Pancreas (tissue), 10 donors: ENCODE data around the gene SMTNL2. TPM values are rescaled to one million over a fixed set of nuclear protein-coding genes. Genes with fewer than 3 reads are reported as not detected.
A peak's percentile ranks its signal among the peaks of the same experiment; 100 is the strongest.

ENCODE experiments used
- ATAC-seq, 4 donors: fragments of 200-7000 bp; cut with Tn5 transposase; one replicate each; pipeline versions ENCODE4 v1.8.0 to v1.9.1; 2020; ENCODE audit warnings: mild to moderate bottlenecking in 4 of 4, moderate library complexity in 4 of 4
- DNase-seq, 6 donors: peaks; one replicate each; pipeline ENCODE4 v3.0.0-alpha.2; 2020
- FAIRE-seq: peaks from 2 replicates; lab custom pipeline; 2012; peaks lifted over from hg19 to GRCh38; lab: Jason Lieb, UNC
- H3K27ac ChIP-seq, 4 donors: fragments of 200-600 bp; sonication (generic); 1 replicate in 3 of 4; 2 replicates in 1 of 4; pipeline versions ENCODE4 v1.5.0 to v1.8.0; 2020
- H3K27me3 ChIP-seq, 4 donors: fragments of 200-600 bp; one replicate each; pipeline ENCODE4 v1.8.0; 2021
- H3K36me3 ChIP-seq, 3 donors: fragments of 200-600 bp; sonication (generic) in 1 of 3; one replicate each; pipeline versions ENCODE4 v1.5.0 to v1.8.0; 2020 to 2021
- H3K4me1 ChIP-seq, 3 donors: fragments of 200-600 bp; one replicate each; pipeline ENCODE4 v1.8.0; 2021
- H3K4me3 ChIP-seq, 4 donors: fragments of 200-600 bp; sonication (generic) in 2 of 4; one replicate each; pipeline versions ENCODE4 v1.5.0 to v1.8.0; 2020 to 2021
- H3K9me3 ChIP-seq, 4 donors: fragments of 200-600 bp; one replicate each; pipeline ENCODE4 v1.8.0; 2021
- WGBS, 2 donors: extraction: QIAGEN DNeasy Blood & Tissue Kit; methylation state at CpG; one replicate each; pipeline ENCODE4 v1.1.7; 2013; 5-methylcytosine and 5-hydroxymethylcytosine counted together
- intact Hi-C, 3 donors: fragments of 100-400 bp; cut with DNase I; formaldehyde crosslinking; loops; one replicate each; pipeline versions ENCODE4 v1.11.1 to v1.14.2; 2022
- polyA plus RNA-seq, 2 donors: library from polyadenylated mRNA; stranded (reverse); fragments of 200-250 nt; gene quantifications; one replicate each; pipeline ENCODE4 v1.2.3, GENCODE V29; 2013
- total RNA-seq, 6 donors: library from RNA; stranded (reverse); fragmentation: NEBNext Ultra II Directional in 4 of 6; extraction: Animal tissue kit (Norgen Biotek cat#: 25700) in 4 of 6; gene quantifications; one replicate each; pipeline versions ENCODE4 v1.2.1 to v1.2.4, GENCODE V29; 2021 to 2023
- TF ChIP-seq, protein P1 (sequence below), 4 donors: fragments of 200-600 bp; sonication (generic) in 3 of 4; IDR thresholded peaks; one replicate each; pipeline versions ENCODE4 v1.5.0 to v1.8.0; 2021; ENCODE audit warnings: antibody characterized with exemption in 4 of 4
- donor health status: healthy with polysubstance abuse.
- donor health status: DM: no; HTN: no; CAD: no; lungs with moderate emphysema.
- donor health status: DM: no; HTN: no; CAD: no.
- donor health status: control.
- donor health status: control.
- donor health status: Bipolar disorder and iron deficiency.
- donor health status: DM: yes; HTN: yes; CAD: no.
- donor health status: DM: no; HTN: no; CAD: no.
- donor health status: DM: no; HTN: no; CAD: no.
- donor health status: DM: yes; HTN: yes; CAD: no.

Gene SMTNL2
- total and polyA plus RNA-seq, 8 donors = 0.09 to 0.59 (median 0.26) TPM; not detected in 2

DNA sequence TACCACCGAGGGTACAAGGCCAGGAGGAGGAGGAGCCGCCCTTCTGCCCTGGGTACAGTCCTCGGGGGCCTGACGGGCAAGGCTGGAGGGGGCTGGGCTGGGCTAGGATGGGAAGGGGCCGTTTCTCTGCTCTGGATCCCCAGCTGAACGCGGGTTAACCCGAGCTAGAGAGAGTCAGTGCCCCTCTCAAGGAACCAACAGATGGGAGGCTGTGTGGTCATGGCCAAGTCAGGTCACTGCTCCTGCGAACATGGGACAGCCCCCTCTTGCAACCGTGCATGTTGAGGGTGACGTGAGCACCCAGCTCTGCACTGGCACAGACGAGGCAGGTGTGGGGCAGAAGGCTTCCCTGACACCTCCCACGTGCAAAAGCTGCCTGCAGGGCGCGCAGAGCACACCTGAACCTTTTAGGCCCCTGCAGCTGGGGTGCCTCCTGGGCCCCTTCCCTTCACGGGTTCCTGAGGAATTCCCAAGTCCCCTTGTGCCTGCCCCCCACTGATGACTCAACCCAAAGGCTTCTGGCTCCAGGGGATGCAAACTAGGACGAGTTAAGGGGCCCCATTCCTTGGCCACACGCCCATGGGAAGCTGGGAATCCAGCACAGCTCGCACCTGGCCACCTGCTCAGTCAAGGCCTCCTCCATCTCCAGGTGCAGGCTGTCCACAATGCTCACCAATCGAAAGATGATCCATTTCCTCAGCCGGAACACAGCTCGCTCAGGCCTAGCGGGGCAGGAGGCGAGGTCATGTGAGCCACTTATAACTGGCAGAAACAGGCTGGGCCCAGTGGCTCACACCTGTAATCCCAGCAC lies 35.4 kb upstream of the SMTNL2 start:
- H3K4me3 ChIP-seq = no peak overlapping the region
- peaks cover 7 to 81% (median 70%) of the 10 kb centered on the region in 3 donors for H3K36me3 ChIP-seq

DNA sequence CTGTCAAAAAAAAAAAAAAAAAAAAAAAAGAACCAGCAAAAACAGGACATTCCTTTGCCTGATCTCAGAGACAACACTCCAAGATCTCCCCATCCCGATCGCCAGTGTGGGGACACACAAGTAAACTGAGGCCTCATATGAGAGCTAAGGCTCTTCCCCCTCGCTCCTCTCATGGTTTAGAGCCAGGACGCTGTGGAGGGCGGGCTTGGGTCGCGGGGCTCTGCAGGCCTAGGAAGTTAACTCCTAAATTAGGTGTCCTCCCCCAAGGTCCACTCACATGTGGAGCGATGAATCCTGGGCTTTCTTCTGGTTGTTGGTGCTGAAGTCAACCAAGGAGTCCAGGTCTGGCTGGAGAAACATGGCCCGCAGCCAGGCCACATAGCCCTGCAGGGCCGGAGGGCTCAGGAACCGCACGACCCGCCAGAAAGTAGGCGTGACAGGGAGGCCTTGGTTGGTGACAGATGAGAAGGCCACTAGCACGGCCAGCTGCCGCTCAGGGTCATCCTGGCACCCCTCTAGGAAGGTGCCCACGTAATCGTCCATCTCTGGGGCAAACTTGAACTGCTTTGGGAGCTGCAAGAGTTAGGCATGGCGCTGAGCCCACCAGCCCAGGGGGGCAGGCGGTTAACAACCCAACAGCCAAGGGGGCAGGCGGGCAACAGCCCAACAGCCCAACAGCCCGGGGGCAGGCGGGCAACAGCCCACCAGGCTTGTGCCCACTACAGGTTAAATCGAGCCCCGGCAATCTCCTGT lies 34.4 kb upstream of the SMTNL2 start:
- H3K27me3 ChIP-seq = no peaks in the 10 kb centered on the region
- WGBS, 2 donors = 86 to 88% methylated on average over 25 of the region's 25 CpGs
- TF ChIP-seq, protein P1, sequence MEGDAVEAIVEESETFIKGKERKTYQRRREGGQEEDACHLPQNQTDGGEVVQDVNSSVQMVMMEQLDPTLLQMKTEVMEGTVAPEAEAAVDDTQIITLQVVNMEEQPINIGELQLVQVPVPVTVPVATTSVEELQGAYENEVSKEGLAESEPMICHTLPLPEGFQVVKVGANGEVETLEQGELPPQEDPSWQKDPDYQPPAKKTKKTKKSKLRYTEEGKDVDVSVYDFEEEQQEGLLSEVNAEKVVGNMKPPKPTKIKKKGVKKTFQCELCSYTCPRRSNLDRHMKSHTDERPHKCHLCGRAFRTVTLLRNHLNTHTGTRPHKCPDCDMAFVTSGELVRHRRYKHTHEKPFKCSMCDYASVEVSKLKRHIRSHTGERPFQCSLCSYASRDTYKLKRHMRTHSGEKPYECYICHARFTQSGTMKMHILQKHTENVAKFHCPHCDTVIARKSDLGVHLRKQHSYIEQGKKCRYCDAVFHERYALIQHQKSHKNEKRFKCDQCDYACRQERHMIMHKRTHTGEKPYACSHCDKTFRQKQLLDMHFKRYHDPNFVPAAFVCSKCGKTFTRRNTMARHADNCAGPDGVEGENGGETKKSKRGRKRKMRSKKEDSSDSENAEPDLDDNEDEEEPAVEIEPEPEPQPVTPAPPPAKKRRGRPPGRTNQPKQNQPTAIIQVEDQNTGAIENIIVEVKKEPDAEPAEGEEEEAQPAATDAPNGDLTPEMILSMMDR (IDR thresholded peaks at IDR 0.05) = no peak
- H3K27ac ChIP-seq = no peak overlapping the region
- ATAC-seq = no peak
- no peaks in the 10 kb centered on the region for H3K9me3 ChIP-seq
- peaks cover 4 to 6% (median 6%) of the 10 kb centered on the region in 3 donors for H3K4me1 ChIP-seq
- H3K4me3 ChIP-seq = no peak overlapping the region
- intact Hi-C loops = loop anchor here in 1 of 3 donors (10.0 kb wide), 1 partner anchor 125 kb away; no protein-coding TSS in a partner anchor
- DNase-seq = peak in 2 of 6 donors; percentile 13 to 69
- no peak for FAIRE-seq
- H3K36me3 ChIP-seq = peaks cover 7 to 71% (median 63%) of the 10 kb centered on the region in 3 donors

More for the DNA sequence above, 35.4 kb upstream of the SMTNL2 start:
- WGBS, 2 donors = 77 to 83% methylated on average over 24 of the region's 24 CpGs
- Histone ChIP-seq H3K27me3 (no peaks in the 10 kb centered on the region), H3K4me1 (peaks cover 0 to 1% (median 0%) of the 10 kb centered on the region in 3 donors), H3K27ac (no peak overlapping the region), H3K9me3 (no peaks in the 10 kb centered on the region)
- TF ChIP-seq, protein P1 (IDR thresholded peaks at IDR 0.05) = no peak
- DNase-seq = peak in 3 of 6 donors; percentile 23 to 56 (median 54)
- no peak for ATAC-seq
- intact Hi-C loops = loop anchor here in 1 of 3 donors (10.0 kb wide), 1 partner anchor 124 kb away; no protein-coding TSS in a partner anchor
- no peak for FAIRE-seq

DNA sequence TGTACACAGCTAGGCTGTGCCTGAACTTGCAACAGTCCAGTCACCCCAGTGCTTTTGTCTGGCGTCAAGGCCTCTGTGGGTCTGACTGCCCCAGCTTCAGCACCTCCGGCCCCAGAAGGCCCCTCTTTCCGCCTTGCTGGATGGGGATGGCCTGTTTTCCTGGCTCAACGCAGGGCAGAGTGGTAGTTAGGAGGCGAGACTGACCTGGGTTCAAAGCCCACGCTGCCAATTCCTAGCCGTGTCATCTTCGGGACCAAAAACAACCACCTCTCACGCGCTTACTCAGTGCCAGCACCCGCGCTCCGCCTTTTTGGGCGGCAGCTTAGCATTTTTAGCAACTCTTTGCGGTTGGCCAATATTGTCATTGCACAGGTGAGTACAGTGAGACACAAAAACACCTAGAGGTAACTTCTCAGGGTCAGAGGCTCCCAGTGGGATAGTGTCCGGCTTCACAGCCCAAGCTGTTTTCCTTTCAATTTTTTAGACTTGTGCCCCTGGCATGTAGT lies 33.7 kb upstream of the SMTNL2 start:
- H3K36me3 ChIP-seq = peaks cover 7 to 71% (median 60%) of the 10 kb centered on the region in 3 donors
- no peaks in the 10 kb centered on the region for H3K9me3 ChIP-seq
- H3K27me3 ChIP-seq = no peaks in the 10 kb centered on the region
- no peak for ATAC-seq
- WGBS, 2 donors = 94 to 96% methylated on average over 16 of the region's 16 CpGs
- no peak overlapping the region for H3K4me3 ChIP-seq
- peaks cover 5 to 6% (median 6%) of the 10 kb centered on the region in 3 donors for H3K4me1 ChIP-seq
- no peak for FAIRE-seq
- TF ChIP-seq, protein P1 (IDR thresholded peaks at IDR 0.05) = no peak
- intact Hi-C loops = no loop called here
- DNase-seq = peak in 1 of 6 donors; percentile 10
- H3K27ac ChIP-seq = no peak overlapping the region

DNA sequence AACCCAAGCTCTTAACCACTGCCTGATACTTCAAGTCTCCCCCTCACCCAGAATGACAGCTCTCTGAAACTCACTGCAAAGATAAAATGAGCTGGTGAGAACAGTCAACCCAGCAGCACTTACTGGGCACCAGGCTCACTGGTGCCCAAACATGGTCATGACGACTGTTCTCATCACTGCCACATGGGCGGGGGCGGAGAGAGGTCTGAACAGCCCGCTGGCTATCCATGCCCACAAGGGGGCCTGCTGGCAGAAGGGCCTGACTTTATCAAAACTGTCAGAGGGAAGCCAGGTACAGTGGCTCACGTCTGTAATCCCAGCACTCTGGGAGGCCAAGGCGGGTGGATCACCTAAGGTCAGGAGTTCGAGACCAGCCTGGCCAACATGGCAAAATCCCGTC lies 33.2 kb upstream of the SMTNL2 start:
- Histone ChIP-seq H3K27me3 (no peaks in the 10 kb centered on the region), H3K4me3 (no peak overlapping the region), H3K27ac (no peak overlapping the region), H3K9me3 (no peaks in the 10 kb centered on the region), H3K4me1 (peaks cover 6 to 10% (median 6%) of the 10 kb centered on the region in 3 donors), H3K36me3 (peaks cover 7 to 71% (median 60%) of the 10 kb centered on the region in 3 donors)
- TF ChIP-seq, protein P1 (IDR thresholded peaks at IDR 0.05) = no peak
- DNase-seq (peak in 2 of 6 donors; percentile 14 to 50), ATAC-seq (no peak), FAIRE-seq (no peak)
- intact Hi-C loops = no loop called here
- 83 to 86% methylated on average over 8 of the region's 8 CpGs for WGBS, 2 donors
